Measurements from ENCODE around the gene CRB2. TPM values are rescaled to one million over a fixed set of nuclear protein-coding genes. Genes with fewer than 3 reads are reported as not detected.

The CRB2 gene
- total RNA-seq, 1 experiment from 2014 or later: 3.6 TPM

DNA sequence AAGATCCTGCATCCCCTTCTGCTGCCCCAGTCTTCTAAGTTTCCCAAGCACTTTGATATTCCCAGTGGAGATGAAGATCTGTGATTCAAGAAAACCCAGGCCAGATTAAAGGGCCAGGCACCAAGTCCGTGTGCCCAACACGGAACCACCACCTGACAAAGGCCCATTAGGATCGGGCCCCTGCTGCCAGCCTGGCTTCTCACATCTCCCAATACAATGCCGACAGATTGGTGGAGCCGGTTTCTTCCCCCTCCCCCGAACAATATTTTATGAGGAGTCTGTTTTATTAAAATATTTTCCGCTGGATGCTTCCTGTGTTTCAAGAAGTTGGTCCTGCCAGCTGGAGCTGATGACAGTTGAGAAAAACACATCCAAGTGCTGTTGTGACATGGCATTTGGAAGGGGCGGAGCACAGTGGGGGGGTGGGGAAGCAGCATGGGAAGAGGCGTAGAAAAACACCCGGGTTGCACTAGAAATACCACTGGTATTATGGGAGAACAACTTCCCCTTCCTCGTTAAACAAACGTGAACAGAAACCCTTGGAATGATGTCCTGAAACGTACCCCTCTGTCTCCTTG is 45.0 kb downstream of the CRB2 start:
- DNase-seq: no peak
- no CpG with 5 or more reads among the region's 13 CpGs for WGBS (ENCODE audit: extremely low coverage, insufficient read length, low lambda C conversion rate)
- no peak overlapping the region for H4K5ac ChIP-seq (ENCODE audit: insufficient read length, low read depth, low read length)
- no peak overlapping the region for H2AFZ ChIP-seq (ENCODE audit: low read length)
- H3K4me2 ChIP-seq (ENCODE audit: insufficient read depth, insufficient read length, low read length): no peak overlapping the region
- no peak overlapping the region for H2BK15ac ChIP-seq (ENCODE audit: low read depth, low read length)
- H2BK120ac ChIP-seq (ENCODE audit: low read depth, low read length, poor library complexity, severe bottlenecking): no peak overlapping the region
- no peak overlapping the region for H3K27ac Mint-ChIP-seq
- H3K9me3 Mint-ChIP-seq: no peaks in the 10 kb centered on the region
- H2BK12ac ChIP-seq (ENCODE audit: insufficient read length, low read depth, low read length): no peak overlapping the region
- no peaks in the 10 kb centered on the region for H3K79me2 ChIP-seq (ENCODE audit: insufficient read depth, low read length)
- peaks cover 22 to 23% of the 10 kb centered on the region in 2 experiments for H3K4me1 Mint-ChIP-seq
- H3K9ac ChIP-seq (ENCODE audit: extremely low read depth, insufficient read length, low read length): no peak overlapping the region
- H4K20me1 ChIP-seq (ENCODE audit: control insufficient read depth, insufficient read depth, insufficient read length): no peaks in the 10 kb centered on the region
- no peak overlapping the region for H3K14ac ChIP-seq (ENCODE audit: insufficient read depth, low read length)
- no peak overlapping the region for H3K18ac ChIP-seq (ENCODE audit: insufficient read length, low read depth, low read length)
- H4K91ac ChIP-seq (ENCODE audit: insufficient read length, low read depth, low read length): no peak overlapping the region
- no peak overlapping the region for H2BK5ac ChIP-seq (ENCODE audit: insufficient read length, low read length)
- no peaks in the 10 kb centered on the region for H3K9me3 ChIP-seq (ENCODE audit: control insufficient read depth, low read depth, low read length)
- no peaks in the 10 kb centered on the region for H3K23me2 ChIP-seq (ENCODE audit: insufficient read length, low read depth, low read length, poor library complexity, severe bottlenecking)
- H3K27me3 Mint-ChIP-seq (ENCODE audit: low read depth): no peaks in the 10 kb centered on the region; the same call in 1 of the 2 replicates
- H3K4ac ChIP-seq (ENCODE audit: low read depth, low read length): no peak overlapping the region
- H3T11ph ChIP-seq (ENCODE audit: low read length): no peak overlapping the region
- 0 out of 7 replicates have a peak, but pooled peaks cover 0 to 2% (median 0%) of the 10 kb centered on the region in 3 experiments for H3K36me3 Mint-ChIP-seq (ENCODE audit: insufficient read depth in 1 of 3, low read depth in 3 of 3)
- no peak for TF ChIP-seq CTCF (conservative IDR thresholded peaks at IDR 0.05)
- no peaks in the 10 kb centered on the region for H3K27me3 ChIP-seq (ENCODE audit: insufficient read depth, low read length)
- no peaks in the 10 kb centered on the region for H3K79me1 ChIP-seq (ENCODE audit: insufficient read depth, low read depth, low read length, poor library complexity, severe bottlenecking)
- no peak overlapping the region for H2AK5ac ChIP-seq (ENCODE audit: insufficient read length, low read length)
- no peak overlapping the region for H4K8ac ChIP-seq (replicated peaks; ENCODE audit: insufficient read length, low read depth, low read length)
- H3K27ac ChIP-seq (ENCODE audit: insufficient read length, low read depth, low read length): no peak overlapping the region
- H2BK20ac ChIP-seq (ENCODE audit: low read depth, low read length, poor library complexity, severe bottlenecking): no peak overlapping the region
- no peak overlapping the region for H3K56ac ChIP-seq (ENCODE audit: insufficient read length, low read depth, low read length)
- H3K4me3 Mint-ChIP-seq: no peak overlapping the region
- H3K23ac ChIP-seq (ENCODE audit: insufficient read length, low read depth, low read length): no peak overlapping the region
- H3K4me1 ChIP-seq (ENCODE audit: insufficient read depth, low read length): no peaks in the 10 kb centered on the region

Measured in H9 (cell line).